H9 (cell line): Measurements from ENCODE around the gene TPH1. TPM values are rescaled to one million over a fixed set of nuclear protein-coding genes. Genes with fewer than 3 reads are reported as not detected.

Experiments used
- DNase-seq: peaks from one replicate; pipeline ENCODE4 v3.0.0-alpha.2; 2017
- H2AFZ ChIP-seq: one replicate; pipeline ENCODE4 v1.6.1; 2013; ENCODE audit warnings: mild to moderate bottlenecking, low read length, control low read depth, moderate library complexity
- H2AK5ac ChIP-seq: 2 replicates; pipeline ENCODE4 v1.6.1; 2013; ENCODE audit warnings: low read length, control low read depth, mixed read lengths; ENCODE audit not compliant: insufficient read length
- H2BK120ac ChIP-seq: one replicate; pipeline ENCODE4 v1.6.1; 2013; ENCODE audit warnings: low read depth, mild to moderate bottlenecking, low read length, control low read depth, inconsistent platforms; ENCODE audit not compliant: poor library complexity, severe bottlenecking
- H2BK12ac ChIP-seq: 2 replicates; pipeline ENCODE4 v1.6.1; 2013; ENCODE audit warnings: low read length, control low read depth, mixed read lengths, low read depth; ENCODE audit not compliant: insufficient read length
- H2BK15ac ChIP-seq: 2 replicates; pipeline ENCODE4 v1.6.1; 2013; ENCODE audit warnings: low read depth, low read length, control low read depth
- H2BK20ac ChIP-seq: one replicate; pipeline ENCODE4 v1.6.1; 2013; ENCODE audit warnings: low read depth, mild to moderate bottlenecking, low read length, control low read depth, inconsistent platforms; ENCODE audit not compliant: poor library complexity, severe bottlenecking
- H2BK5ac ChIP-seq: 2 replicates; pipeline ENCODE4 v1.6.1; 2013; ENCODE audit warnings: low read length, control low read depth, mixed read lengths; ENCODE audit not compliant: insufficient read length
- H3K14ac ChIP-seq: 2 replicates; pipeline ENCODE4 v1.6.1; 2013; ENCODE audit warnings: low read length, control low read depth; ENCODE audit not compliant: insufficient read depth
- H3K18ac ChIP-seq: 2 replicates; pipeline ENCODE4 v1.6.1; 2013; ENCODE audit warnings: low read depth, mild to moderate bottlenecking, mixed read lengths, low read length, control low read depth; ENCODE audit not compliant: insufficient read length
- H3K23ac ChIP-seq: 2 replicates; pipeline ENCODE4 v1.6.1; 2013; ENCODE audit warnings: low read length, control low read depth, mixed read lengths, low read depth; ENCODE audit not compliant: insufficient read length
- H3K23me2 ChIP-seq: 2 replicates; pipeline ENCODE4 v1.6.1; 2013; ENCODE audit warnings: low read depth, mild to moderate bottlenecking, mixed read lengths, low read length, control low read depth; ENCODE audit not compliant: insufficient read length, poor library complexity, severe bottlenecking
- H3K27ac ChIP-seq: 2 replicates; pipeline ENCODE4 v1.5.1; 2013; ENCODE audit warnings: low read length, control low read depth, mixed read lengths, low read depth; ENCODE audit not compliant: insufficient read length
- H3K27me3 ChIP-seq: 2 replicates; pipeline ENCODE4 v1.6.1; 2013; ENCODE audit warnings: low read length, control low read depth, inconsistent platforms; ENCODE audit not compliant: insufficient read depth
- H3K4ac ChIP-seq: 2 replicates; pipeline ENCODE4 v1.6.1; 2013; ENCODE audit warnings: low read depth, mild to moderate bottlenecking, control low read depth, inconsistent platforms, low read length, moderate library complexity
- H3K4me1 ChIP-seq: 2 replicates; pipeline ENCODE4 v1.6.1; 2013; ENCODE audit warnings: low read length, control low read depth, inconsistent platforms; ENCODE audit not compliant: insufficient read depth
- H3K4me2 ChIP-seq: 2 replicates; pipeline ENCODE4 v1.6.1; 2013; ENCODE audit warnings: low read length, control low read depth, mixed read lengths; ENCODE audit not compliant: insufficient read length, insufficient read depth
- H3K56ac ChIP-seq: 2 replicates; pipeline ENCODE4 v1.6.1; 2013; ENCODE audit warnings: low read depth, mild to moderate bottlenecking, mixed read lengths, low read length, control low read depth; ENCODE audit not compliant: insufficient read length
- H3K79me1 ChIP-seq: 2 replicates; pipeline ENCODE4 v1.6.1; 2013; ENCODE audit warnings: low read depth, mild to moderate bottlenecking, moderate library complexity, low read length, control low read depth, inconsistent platforms; ENCODE audit not compliant: insufficient read depth, poor library complexity, severe bottlenecking
- H3K79me2 ChIP-seq: 2 replicates; pipeline ENCODE4 v1.6.1; 2013; ENCODE audit warnings: low read length, control low read depth, inconsistent platforms; ENCODE audit not compliant: insufficient read depth
- H3K9ac ChIP-seq: 2 replicates; pipeline ENCODE4 v1.6.1; 2013; ENCODE audit warnings: low read length, control low read depth, mixed read lengths; ENCODE audit not compliant: insufficient read length; ENCODE audit errors: extremely low read depth
- H3K9me3 ChIP-seq: one replicate; pipeline ENCODE4 v1.6.1; 2013; ENCODE audit warnings: low read depth, low read length, inconsistent platforms; ENCODE audit not compliant: control insufficient read depth
- H3T11ph ChIP-seq: one replicate; pipeline ENCODE4 v1.6.1; 2013; ENCODE audit warnings: mild to moderate bottlenecking, low read length, control low read depth, inconsistent platforms
- H4K20me1 ChIP-seq: one replicate; pipeline ENCODE4 v1.6.1; 2013; ENCODE audit not compliant: control insufficient read depth, insufficient read length, insufficient read depth
- H4K5ac ChIP-seq: 2 replicates; pipeline ENCODE4 v1.6.1; 2013; ENCODE audit warnings: low read depth, mild to moderate bottlenecking, mixed read lengths, low read length, control low read depth; ENCODE audit not compliant: insufficient read length
- H4K8ac ChIP-seq: replicated peaks from 2 replicates; pipeline ENCODE4 v1.6.1; 2013; ENCODE audit warnings: low read length, control low read depth, mixed read lengths, low read depth; ENCODE audit not compliant: insufficient read length
- H4K91ac ChIP-seq: 2 replicates; pipeline ENCODE4 v1.6.1; 2013; ENCODE audit warnings: low read depth, mild to moderate bottlenecking, moderate library complexity, mixed read lengths, low read length, control low read depth; ENCODE audit not compliant: insufficient read length
- H3K27ac Mint-ChIP-seq, 3 experiments: 2 replicates in 2 of 3; 3 replicates in 1 of 3; pipeline ENCODE4 v1.8.0; 2020 to 2021; ENCODE audit warnings: mixed read lengths in 3 of 3, mild to moderate bottlenecking in 1 of 3, moderate library complexity in 1 of 3
- H3K27me3 Mint-ChIP-seq: 2 replicates; pipeline ENCODE4 v1.8.0; 2021; ENCODE audit warnings: low read depth, mild to moderate bottlenecking, moderate library complexity, mixed read lengths
- H3K36me3 Mint-ChIP-seq, 3 experiments: 2 replicates in 2 of 3; 3 replicates in 1 of 3; pipeline ENCODE4 v1.8.0; 2020 to 2021; ENCODE audit warnings: low read depth in 3 of 3, mixed read lengths in 3 of 3; ENCODE audit not compliant: insufficient read depth in 1 of 3
- H3K4me1 Mint-ChIP-seq, 2 experiments: 2 replicates each; pipeline ENCODE4 v1.8.0; 2020; ENCODE audit warnings: mixed read lengths in 2 of 2
- H3K4me3 Mint-ChIP-seq, 2 experiments: 2 replicates in 1 of 2; 3 replicates in 1 of 2; pipeline ENCODE4 v1.8.0; 2020 to 2021; ENCODE audit warnings: mild to moderate bottlenecking in 2 of 2, mixed read lengths in 2 of 2, moderate library complexity in 1 of 2
- H3K9me3 Mint-ChIP-seq, 2 experiments: 2 replicates in 1 of 2; 3 replicates in 1 of 2; pipeline ENCODE4 v1.8.0; 2020; ENCODE audit warnings: mild to moderate bottlenecking in 2 of 2, mixed read lengths in 2 of 2, moderate library complexity in 1 of 2
- total RNA-seq: library from RNA; stranded (reverse); gene quantifications from 2 replicates; pipeline ENCODE4 v1.2.1, GENCODE V29; 2021
- TF ChIP-seq, protein P1 (sequence below): fragments of 200-600 bp; sonication (generic); conservative IDR thresholded peaks from 3 replicates; pipeline ENCODE4 v1.8.0; 2021; ENCODE audit warnings: antibody characterized with exemption, mild to moderate bottlenecking

TPH1 gene
- total RNA-seq, 1 experiment from 2014 or later: 0.17 TPM

GRCh38 chr11:18014876-18015275 lies 31.2 kb downstream of the TPH1 start:
- H3K56ac ChIP-seq: no peak overlapping the region
- no peak overlapping the region for H2BK20ac ChIP-seq
- H3K23me2 ChIP-seq: peaks cover 15% of the 10 kb centered on the region
- H3K27me3 Mint-ChIP-seq: peaks cover 25% of the 10 kb centered on the region
- no peaks in the 10 kb centered on the region; a peak in 1 of 7 replicates for H3K36me3 Mint-ChIP-seq
- H2BK15ac ChIP-seq: no peak overlapping the region
- H3K27ac Mint-ChIP-seq: no peak overlapping the region
- no peak overlapping the region for H4K5ac ChIP-seq
- H3K27me3 ChIP-seq: peaks cover 5% of the 10 kb centered on the region; the same call in 1 of the 2 replicates
- no peaks in the 10 kb centered on the region for H3K9me3 ChIP-seq
- no peak for DNase-seq
- H4K91ac ChIP-seq: no peak overlapping the region
- no peak overlapping the region for H2AFZ ChIP-seq
- H3K4me3 Mint-ChIP-seq: peak overlapping the region in 1 of 2 experiments; percentile 22; a peak in 1 of 5 replicates
- H3K79me2 ChIP-seq: peaks cover 2% of the 10 kb centered on the region; the same call in 1 of the 2 replicates
- no peak overlapping the region for H3K27ac ChIP-seq
- H3K9me3 Mint-ChIP-seq: no peaks in the 10 kb centered on the region
- H4K8ac ChIP-seq: no peak overlapping the region
- H3K9ac ChIP-seq: no peak overlapping the region
- H3K4me2 ChIP-seq: no peak overlapping the region
- no peak overlapping the region for H3K14ac ChIP-seq
- no peaks in the 10 kb centered on the region; the same call in 1 of the 2 replicates for H3K4me1 ChIP-seq
- no peak overlapping the region for H2BK120ac ChIP-seq
- no peak overlapping the region for H3K23ac ChIP-seq
- H3K18ac ChIP-seq: no peak overlapping the region
- no peak overlapping the region for H3K4ac ChIP-seq
- no peak overlapping the region for H2AK5ac ChIP-seq
- peaks cover 4% of the 10 kb centered on the region for H3K79me1 ChIP-seq
- H2BK5ac ChIP-seq: no peak overlapping the region
- peaks cover 19 to 21% of the 10 kb centered on the region in 2 experiments for H3K4me1 Mint-ChIP-seq
- no peak overlapping the region for H3T11ph ChIP-seq
- no peak overlapping the region for H2BK12ac ChIP-seq
- TF ChIP-seq, protein P1, sequence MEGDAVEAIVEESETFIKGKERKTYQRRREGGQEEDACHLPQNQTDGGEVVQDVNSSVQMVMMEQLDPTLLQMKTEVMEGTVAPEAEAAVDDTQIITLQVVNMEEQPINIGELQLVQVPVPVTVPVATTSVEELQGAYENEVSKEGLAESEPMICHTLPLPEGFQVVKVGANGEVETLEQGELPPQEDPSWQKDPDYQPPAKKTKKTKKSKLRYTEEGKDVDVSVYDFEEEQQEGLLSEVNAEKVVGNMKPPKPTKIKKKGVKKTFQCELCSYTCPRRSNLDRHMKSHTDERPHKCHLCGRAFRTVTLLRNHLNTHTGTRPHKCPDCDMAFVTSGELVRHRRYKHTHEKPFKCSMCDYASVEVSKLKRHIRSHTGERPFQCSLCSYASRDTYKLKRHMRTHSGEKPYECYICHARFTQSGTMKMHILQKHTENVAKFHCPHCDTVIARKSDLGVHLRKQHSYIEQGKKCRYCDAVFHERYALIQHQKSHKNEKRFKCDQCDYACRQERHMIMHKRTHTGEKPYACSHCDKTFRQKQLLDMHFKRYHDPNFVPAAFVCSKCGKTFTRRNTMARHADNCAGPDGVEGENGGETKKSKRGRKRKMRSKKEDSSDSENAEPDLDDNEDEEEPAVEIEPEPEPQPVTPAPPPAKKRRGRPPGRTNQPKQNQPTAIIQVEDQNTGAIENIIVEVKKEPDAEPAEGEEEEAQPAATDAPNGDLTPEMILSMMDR: no peak
- no peaks in the 10 kb centered on the region for H4K20me1 ChIP-seq
